Endothelial cell of umbilical vein (primary cell): Measurements from ENCODE around the gene ENTPD6. TPM values are rescaled to one million over a fixed set of nuclear protein-coding genes. Genes with fewer than 3 reads are reported as not detected.

Experiments used
- BruUV-seq: library from RNA; stranded (reverse); fragments of 400-500 nt; replicated peaks from 2 replicates; lab custom pipeline; 2021; lab: Mats Ljungman, UMichigan
- CTCF ChIA-PET: fragments of 300-600, 350-600 bp; sonication (Branson Sonifier 250); formaldehyde crosslinking; loops from one replicate; lab custom pipeline; 2021; ENCODE audit warnings: antibody characterized with exemption, inconsistent platforms; lab: Charles Lee
- POLR2A ChIA-PET: fragments of 300-600, 350-600 bp; sonication (Branson Sonifier 250); formaldehyde crosslinking; loops from one replicate; lab custom pipeline; 2021; ENCODE audit warnings: antibody characterized with exemption, inconsistent platforms; lab: Charles Lee
- DNase-seq: peaks from one replicate; pipeline ENCODE4 v3.0.0-alpha.2; 2011; ENCODE audit warnings: low read depth, low spot score
- FAIRE-seq: peaks from 2 replicates; lab custom pipeline; 2011; peaks lifted over from hg19 to GRCh38; lab: Jason Lieb, UNC
- H2AFZ ChIP-seq: 2 replicates; pipeline ENCODE4 v1.6.0; 2012; ENCODE audit warnings: low read depth, low read length, control low read depth, inconsistent platforms
- H3K27ac ChIP-seq: 2 replicates; pipeline ENCODE4 v1.5.1; 2011; ENCODE audit warnings: low read depth, mild to moderate bottlenecking, control low read depth, low read length, moderate library complexity; ENCODE audit not compliant: insufficient read depth
- H3K27me3 ChIP-seq, 2 experiments: 2 replicates each; pipeline versions ENCODE4 v1.6.0 to v1.6.1; 2011; ENCODE audit warnings: low read length in 2 of 2, mixed read lengths in 1 of 2; ENCODE audit not compliant: control insufficient read depth in 2 of 2, insufficient read depth in 2 of 2
- H3K36me3 ChIP-seq, 2 experiments: 2 replicates in 1 of 2; 3 replicates in 1 of 2; pipeline ENCODE4 v1.5.1; 2011; ENCODE audit warnings: low read length in 2 of 2, mild to moderate bottlenecking in 1 of 2, moderate library complexity in 1 of 2; ENCODE audit not compliant: control insufficient read depth in 2 of 2, insufficient read depth in 2 of 2; ENCODE audit errors: extremely low read depth in 1 of 2
- H3K4me1 ChIP-seq: 3 replicates; pipeline ENCODE4 v1.5.1; 2011; ENCODE audit warnings: mild to moderate bottlenecking, low read length; ENCODE audit not compliant: control insufficient read depth, insufficient read depth; ENCODE audit errors: extremely low read depth
- H3K4me2 ChIP-seq: 2 replicates; pipeline ENCODE4 v1.6.1; 2011; ENCODE audit warnings: low read length, control low read depth, mixed read lengths; ENCODE audit not compliant: insufficient read depth
- H3K4me3 ChIP-seq, 3 experiments: fragments of 200-600 bp in 1 of 3; sonication (generic), shearing (Covaris generic) in 1 of 3; replicated peaks in 1 of 3; 2 replicates each; pipeline ENCODE4 v1.5.1; 2011 to 2016; ENCODE audit warnings: control low read depth in 3 of 3, low read length in 3 of 3, mild to moderate bottlenecking in 2 of 3, inconsistent platforms in 1 of 3, low read depth in 1 of 3, moderate library complexity in 1 of 3; ENCODE audit not compliant: insufficient read depth in 1 of 3
- H3K79me2 ChIP-seq: 2 replicates; pipeline ENCODE4 v1.6.0; 2012; ENCODE audit warnings: low read length, inconsistent platforms; ENCODE audit not compliant: control insufficient read depth, insufficient read depth
- H3K9ac ChIP-seq: replicated peaks from 2 replicates; pipeline ENCODE3; 2011; ENCODE audit warnings: low read length, control low read depth; ENCODE audit not compliant: insufficient read depth; ENCODE audit errors: extremely low read depth
- H3K9me1 ChIP-seq: replicated peaks from 3 replicates; pipeline ENCODE4 v1.6.0; 2011; ENCODE audit warnings: mild to moderate bottlenecking, low read length; ENCODE audit not compliant: control insufficient read depth, insufficient read depth; ENCODE audit errors: extremely low read depth
- H3K9me3 ChIP-seq: replicated peaks from 2 replicates; pipeline ENCODE4 v1.5.1; 2012; ENCODE audit warnings: low read length, inconsistent platforms; ENCODE audit not compliant: control insufficient read depth, insufficient read depth
- H4K20me1 ChIP-seq: replicated peaks from 2 replicates; pipeline ENCODE3; 2011; ENCODE audit warnings: mild to moderate bottlenecking, low read length; ENCODE audit not compliant: control insufficient read depth, insufficient read depth; ENCODE audit errors: extremely low read depth
- EZH2 ChIP-seq: IDR thresholded peaks from 2 replicates; pipeline ENCODE4 v1.6.1; 2012; ENCODE audit warnings: borderline replicate concordance, low read depth, mild to moderate bottlenecking, moderate library complexity, low read length, inconsistent platforms; ENCODE audit not compliant: severe bottlenecking
- FOS ChIP-seq: IDR thresholded peaks from 2 replicates; pipeline ENCODE4 v1.6.1; 2011; ENCODE audit warnings: mild to moderate bottlenecking, low read length, moderate library complexity, borderline replicate concordance; ENCODE audit not compliant: insufficient read depth
- GATA2 ChIP-seq: IDR thresholded peaks from 2 replicates; pipeline ENCODE4 v1.7.0; 2011; ENCODE audit warnings: low read depth, mild to moderate bottlenecking, moderate library complexity, mixed read lengths, low read length; ENCODE audit not compliant: insufficient read length, insufficient read depth
- JUN ChIP-seq: IDR thresholded peaks from 2 replicates; pipeline ENCODE4 v1.6.1; 2011; ENCODE audit warnings: borderline replicate concordance, low read depth; ENCODE audit not compliant: insufficient read length, insufficient read depth
- MYC ChIP-seq: IDR thresholded peaks from one replicate; pipeline ENCODE4 v1.6.1; 2011; ENCODE audit warnings: mild to moderate bottlenecking, low read depth, low read length
- POLR2A ChIP-seq: IDR thresholded peaks from 2 replicates; pipeline ENCODE4 v1.6.1; 2012; ENCODE audit warnings: low read depth, mild to moderate bottlenecking, control low read depth, low read length
- POLR2AphosphoS5 ChIP-seq: IDR thresholded peaks from 2 replicates; pipeline ENCODE4 v1.6.1; 2012; ENCODE audit warnings: low read depth, mild to moderate bottlenecking, control low read depth, low read length, moderate library complexity; ENCODE audit not compliant: insufficient read depth
- dilution Hi-C: fragments of 300-500 bp; cut with MboI; formaldehyde crosslinking; loops from one replicate; pipeline ENCODE4 v1.15.0; 2019; ENCODE audit warnings: low sequenced_read_pairs; ENCODE audit not compliant: extremely low pct_ligation_motif_present
- intact Hi-C: fragments of 100-400 bp; cut with micrococcal nuclease; formaldehyde crosslinking; loops from one replicate; pipeline ENCODE4 v1.10.0; 2022
- polyA plus RNA-seq, 4 experiments: library from polyadenylated mRNA; depleted of rRNA in 3 of 4; stranded (reverse) in 3 of 4; unstranded in 1 of 4; fragments of >200 nt; gene quantifications; 2 replicates each; pipeline versions ENCODE4 v1.2.1 to v1.2.3, GENCODE V29; 2011 to 2012; ENCODE audit warnings: missing spikeins in 1 of 4
- total RNA-seq: library from RNA; stranded (reverse); gene quantifications from 2 replicates; pipeline ENCODE4 v1.2.3, GENCODE V29; 2021
- TF ChIP-seq, protein P1 (sequence below), 2 donors: IDR thresholded peaks; 1 replicate in 1 of 2; 2 replicates in 1 of 2; pipeline ENCODE4 v1.5.1; 2011; ENCODE audit warnings: low read length in 2 of 2, mild to moderate bottlenecking in 2 of 2, moderate library complexity in 2 of 2, control low read depth in 1 of 2, inconsistent platforms in 1 of 2, low read depth in 1 of 2; ENCODE audit not compliant: insufficient read depth in 1 of 2; ENCODE audit errors: extremely low read depth in 1 of 2
- TF ChIP-seq, protein P2 (sequence below): IDR thresholded peaks from 2 replicates; pipeline ENCODE4 v1.6.1; 2011; ENCODE audit not compliant: insufficient read depth, insufficient read length

Gene ENTPD6
- total and polyA plus RNA-seq, 2 donors (not counting 3 experiments of a cell fraction or from before 2014, with no cell fraction given) = 51.2 to 86.3 TPM

DNA sequence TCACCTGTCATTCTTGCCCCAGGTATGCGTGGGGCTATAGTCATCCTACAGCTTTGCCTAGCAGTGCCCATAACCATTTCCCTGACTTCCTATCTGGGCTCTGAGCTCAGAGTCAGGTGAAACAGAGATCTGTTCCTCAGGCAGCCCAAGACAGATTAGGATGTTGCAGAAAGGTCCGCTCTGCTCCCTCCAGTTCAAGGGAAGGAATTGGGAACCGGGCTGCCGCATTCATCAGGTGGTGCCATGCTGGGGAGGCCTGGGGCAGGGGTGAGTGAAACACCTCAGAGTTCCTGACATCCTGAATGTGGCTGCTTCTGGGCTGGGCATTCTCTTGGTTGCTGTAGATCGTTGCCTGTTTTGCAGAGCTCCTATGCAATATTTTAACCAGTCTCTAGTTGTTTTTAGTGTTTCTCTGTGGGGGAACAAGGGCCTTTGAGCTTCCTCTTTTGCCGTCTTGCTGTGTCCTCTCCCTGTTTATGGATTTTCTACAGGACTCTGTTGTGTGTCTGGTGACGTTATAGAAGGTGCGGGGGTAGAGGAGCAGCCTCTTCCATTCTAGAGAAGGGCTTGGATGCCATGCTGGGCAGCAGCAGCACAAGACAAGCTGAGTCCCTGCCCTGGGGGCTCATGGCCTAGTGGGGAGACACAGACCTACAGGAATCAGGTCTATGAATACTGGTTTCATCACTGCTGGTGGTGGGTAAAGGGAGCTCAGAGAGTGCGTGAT is 9.2 kb downstream of the ENTPD6 start:
- no peak for FAIRE-seq
- intact Hi-C loops = no loop called here
- no peak overlapping the region for H3K9ac ChIP-seq

More for the DNA sequence above, 9.2 kb downstream of the ENTPD6 start:
- dilution Hi-C loops = no loop called here
- POLR2A ChIA-PET = no interaction called here
- Histone ChIP-seq H3K36me3 (no peaks in the 10 kb centered on the region), H3K4me2 (no peak overlapping the region), H3K9me3 (no peaks in the 10 kb centered on the region), H3K9me1 (no peaks in the 10 kb centered on the region), H3K27me3 (no peaks in the 10 kb centered on the region), H3K4me3 (no peak overlapping the region), H3K79me2 (peaks cover 19% of the 10 kb centered on the region), H4K20me1 (peaks cover 2% of the 10 kb centered on the region), H3K27ac (no peak overlapping the region), H3K4me1 (no peaks in the 10 kb centered on the region), H2AFZ (no peak overlapping the region)
- BruUV-seq = no TSS peak
- CTCF ChIA-PET = interaction anchor here (2.3 to 2.4 kb wide), 2 partner anchors 42 to 194 kb away, joined by 7 to 10 read pairs; partner anchors contain the start of gene PYGB
- no peak for DNase-seq
- TF ChIP-seq EZH2 (no peak), JUN (no peak), GATA2 (no peak), FOS (no peak), MYC (no peak), POLR2A (no peak), POLR2AphosphoS5 (no peak)
- TF ChIP-seq, protein P1, sequence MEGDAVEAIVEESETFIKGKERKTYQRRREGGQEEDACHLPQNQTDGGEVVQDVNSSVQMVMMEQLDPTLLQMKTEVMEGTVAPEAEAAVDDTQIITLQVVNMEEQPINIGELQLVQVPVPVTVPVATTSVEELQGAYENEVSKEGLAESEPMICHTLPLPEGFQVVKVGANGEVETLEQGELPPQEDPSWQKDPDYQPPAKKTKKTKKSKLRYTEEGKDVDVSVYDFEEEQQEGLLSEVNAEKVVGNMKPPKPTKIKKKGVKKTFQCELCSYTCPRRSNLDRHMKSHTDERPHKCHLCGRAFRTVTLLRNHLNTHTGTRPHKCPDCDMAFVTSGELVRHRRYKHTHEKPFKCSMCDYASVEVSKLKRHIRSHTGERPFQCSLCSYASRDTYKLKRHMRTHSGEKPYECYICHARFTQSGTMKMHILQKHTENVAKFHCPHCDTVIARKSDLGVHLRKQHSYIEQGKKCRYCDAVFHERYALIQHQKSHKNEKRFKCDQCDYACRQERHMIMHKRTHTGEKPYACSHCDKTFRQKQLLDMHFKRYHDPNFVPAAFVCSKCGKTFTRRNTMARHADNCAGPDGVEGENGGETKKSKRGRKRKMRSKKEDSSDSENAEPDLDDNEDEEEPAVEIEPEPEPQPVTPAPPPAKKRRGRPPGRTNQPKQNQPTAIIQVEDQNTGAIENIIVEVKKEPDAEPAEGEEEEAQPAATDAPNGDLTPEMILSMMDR (IDR thresholded peaks at IDR 0.05; ENCODE audit: extremely low read depth in 1 of 2, insufficient read depth in 1 of 2, low read depth in 1 of 2, low read length in 2 of 2) = no peak
- TF ChIP-seq, protein P2, sequence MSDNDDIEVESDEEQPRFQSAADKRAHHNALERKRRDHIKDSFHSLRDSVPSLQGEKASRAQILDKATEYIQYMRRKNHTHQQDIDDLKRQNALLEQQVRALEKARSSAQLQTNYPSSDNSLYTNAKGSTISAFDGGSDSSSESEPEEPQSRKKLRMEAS = no peak
